H9 (cell line): Measurements from ENCODE around the gene DKK3. TPM values are rescaled to one million over a fixed set of nuclear protein-coding genes. Genes with fewer than 3 reads are reported as not detected.

Experiments
- DNase-seq: peaks from one replicate; pipeline ENCODE4 v3.0.0-alpha.2; 2017
- H2AFZ ChIP-seq: one replicate; pipeline ENCODE4 v1.6.1; 2013; ENCODE audit warnings: mild to moderate bottlenecking, low read length, control low read depth, moderate library complexity
- H2AK5ac ChIP-seq: 2 replicates; pipeline ENCODE4 v1.6.1; 2013; ENCODE audit warnings: low read length, control low read depth, mixed read lengths; ENCODE audit not compliant: insufficient read length
- H2BK120ac ChIP-seq: one replicate; pipeline ENCODE4 v1.6.1; 2013; ENCODE audit warnings: low read depth, mild to moderate bottlenecking, low read length, control low read depth, inconsistent platforms; ENCODE audit not compliant: poor library complexity, severe bottlenecking
- H2BK12ac ChIP-seq: 2 replicates; pipeline ENCODE4 v1.6.1; 2013; ENCODE audit warnings: low read length, control low read depth, mixed read lengths, low read depth; ENCODE audit not compliant: insufficient read length
- H2BK15ac ChIP-seq: 2 replicates; pipeline ENCODE4 v1.6.1; 2013; ENCODE audit warnings: low read depth, low read length, control low read depth
- H2BK20ac ChIP-seq: one replicate; pipeline ENCODE4 v1.6.1; 2013; ENCODE audit warnings: low read depth, mild to moderate bottlenecking, low read length, control low read depth, inconsistent platforms; ENCODE audit not compliant: poor library complexity, severe bottlenecking
- H2BK5ac ChIP-seq: 2 replicates; pipeline ENCODE4 v1.6.1; 2013; ENCODE audit warnings: low read length, control low read depth, mixed read lengths; ENCODE audit not compliant: insufficient read length
- H3K14ac ChIP-seq: 2 replicates; pipeline ENCODE4 v1.6.1; 2013; ENCODE audit warnings: low read length, control low read depth; ENCODE audit not compliant: insufficient read depth
- H3K18ac ChIP-seq: 2 replicates; pipeline ENCODE4 v1.6.1; 2013; ENCODE audit warnings: low read depth, mild to moderate bottlenecking, mixed read lengths, low read length, control low read depth; ENCODE audit not compliant: insufficient read length
- H3K23ac ChIP-seq: 2 replicates; pipeline ENCODE4 v1.6.1; 2013; ENCODE audit warnings: low read length, control low read depth, mixed read lengths, low read depth; ENCODE audit not compliant: insufficient read length
- H3K23me2 ChIP-seq: 2 replicates; pipeline ENCODE4 v1.6.1; 2013; ENCODE audit warnings: low read depth, mild to moderate bottlenecking, mixed read lengths, low read length, control low read depth; ENCODE audit not compliant: insufficient read length, poor library complexity, severe bottlenecking
- H3K27ac ChIP-seq: 2 replicates; pipeline ENCODE4 v1.5.1; 2013; ENCODE audit warnings: low read length, control low read depth, mixed read lengths, low read depth; ENCODE audit not compliant: insufficient read length
- H3K27me3 ChIP-seq: 2 replicates; pipeline ENCODE4 v1.6.1; 2013; ENCODE audit warnings: low read length, control low read depth, inconsistent platforms; ENCODE audit not compliant: insufficient read depth
- H3K4ac ChIP-seq: 2 replicates; pipeline ENCODE4 v1.6.1; 2013; ENCODE audit warnings: low read depth, mild to moderate bottlenecking, control low read depth, inconsistent platforms, low read length, moderate library complexity
- H3K4me1 ChIP-seq: 2 replicates; pipeline ENCODE4 v1.6.1; 2013; ENCODE audit warnings: low read length, control low read depth, inconsistent platforms; ENCODE audit not compliant: insufficient read depth
- H3K4me2 ChIP-seq: 2 replicates; pipeline ENCODE4 v1.6.1; 2013; ENCODE audit warnings: low read length, control low read depth, mixed read lengths; ENCODE audit not compliant: insufficient read length, insufficient read depth
- H3K56ac ChIP-seq: 2 replicates; pipeline ENCODE4 v1.6.1; 2013; ENCODE audit warnings: low read depth, mild to moderate bottlenecking, mixed read lengths, low read length, control low read depth; ENCODE audit not compliant: insufficient read length
- H3K79me1 ChIP-seq: 2 replicates; pipeline ENCODE4 v1.6.1; 2013; ENCODE audit warnings: low read depth, mild to moderate bottlenecking, moderate library complexity, low read length, control low read depth, inconsistent platforms; ENCODE audit not compliant: insufficient read depth, poor library complexity, severe bottlenecking
- H3K79me2 ChIP-seq: 2 replicates; pipeline ENCODE4 v1.6.1; 2013; ENCODE audit warnings: low read length, control low read depth, inconsistent platforms; ENCODE audit not compliant: insufficient read depth
- H3K9ac ChIP-seq: 2 replicates; pipeline ENCODE4 v1.6.1; 2013; ENCODE audit warnings: low read length, control low read depth, mixed read lengths; ENCODE audit not compliant: insufficient read length; ENCODE audit errors: extremely low read depth
- H3K9me3 ChIP-seq: one replicate; pipeline ENCODE4 v1.6.1; 2013; ENCODE audit warnings: low read depth, low read length, inconsistent platforms; ENCODE audit not compliant: control insufficient read depth
- H3T11ph ChIP-seq: one replicate; pipeline ENCODE4 v1.6.1; 2013; ENCODE audit warnings: mild to moderate bottlenecking, low read length, control low read depth, inconsistent platforms
- H4K20me1 ChIP-seq: one replicate; pipeline ENCODE4 v1.6.1; 2013; ENCODE audit not compliant: control insufficient read depth, insufficient read length, insufficient read depth
- H4K5ac ChIP-seq: 2 replicates; pipeline ENCODE4 v1.6.1; 2013; ENCODE audit warnings: low read depth, mild to moderate bottlenecking, mixed read lengths, low read length, control low read depth; ENCODE audit not compliant: insufficient read length
- H4K8ac ChIP-seq: replicated peaks from 2 replicates; pipeline ENCODE4 v1.6.1; 2013; ENCODE audit warnings: low read length, control low read depth, mixed read lengths, low read depth; ENCODE audit not compliant: insufficient read length
- H4K91ac ChIP-seq: 2 replicates; pipeline ENCODE4 v1.6.1; 2013; ENCODE audit warnings: low read depth, mild to moderate bottlenecking, moderate library complexity, mixed read lengths, low read length, control low read depth; ENCODE audit not compliant: insufficient read length
- H3K27ac Mint-ChIP-seq, 3 experiments: 2 replicates in 2 of 3; 3 replicates in 1 of 3; pipeline ENCODE4 v1.8.0; 2020 to 2021; ENCODE audit warnings: mixed read lengths in 3 of 3, mild to moderate bottlenecking in 1 of 3, moderate library complexity in 1 of 3
- H3K27me3 Mint-ChIP-seq: 2 replicates; pipeline ENCODE4 v1.8.0; 2021; ENCODE audit warnings: low read depth, mild to moderate bottlenecking, moderate library complexity, mixed read lengths
- H3K36me3 Mint-ChIP-seq, 3 experiments: 2 replicates in 2 of 3; 3 replicates in 1 of 3; pipeline ENCODE4 v1.8.0; 2020 to 2021; ENCODE audit warnings: low read depth in 3 of 3, mixed read lengths in 3 of 3; ENCODE audit not compliant: insufficient read depth in 1 of 3
- H3K4me1 Mint-ChIP-seq, 2 experiments: 2 replicates each; pipeline ENCODE4 v1.8.0; 2020; ENCODE audit warnings: mixed read lengths in 2 of 2
- H3K4me3 Mint-ChIP-seq, 2 experiments: 2 replicates in 1 of 2; 3 replicates in 1 of 2; pipeline ENCODE4 v1.8.0; 2020 to 2021; ENCODE audit warnings: mild to moderate bottlenecking in 2 of 2, mixed read lengths in 2 of 2, moderate library complexity in 1 of 2
- H3K9me3 Mint-ChIP-seq, 2 experiments: 2 replicates in 1 of 2; 3 replicates in 1 of 2; pipeline ENCODE4 v1.8.0; 2020; ENCODE audit warnings: mild to moderate bottlenecking in 2 of 2, mixed read lengths in 2 of 2, moderate library complexity in 1 of 2
- WGBS: extraction: QIAGEN DNeasy Blood & Tissue Kit; methylation state at CpG from one replicate; pipeline ENCODE4 v1.1.7; 2013; ENCODE audit warnings: missing lambda C conversion rate, low lambda C conversion rate, mixed read lengths; ENCODE audit not compliant: insufficient read length; ENCODE audit errors: extremely low coverage; 5-methylcytosine and 5-hydroxymethylcytosine counted together
- total RNA-seq: library from RNA; stranded (reverse); gene quantifications from 2 replicates; pipeline ENCODE4 v1.2.1, GENCODE V29; 2021
- TF ChIP-seq, protein P1 (sequence below): fragments of 200-600 bp; sonication (generic); conservative IDR thresholded peaks from 3 replicates; pipeline ENCODE4 v1.8.0; 2021; ENCODE audit warnings: antibody characterized with exemption, mild to moderate bottlenecking

DKK3 gene
- total RNA-seq, 1 experiment from 2014 or later = 17.1 TPM

DNA sequence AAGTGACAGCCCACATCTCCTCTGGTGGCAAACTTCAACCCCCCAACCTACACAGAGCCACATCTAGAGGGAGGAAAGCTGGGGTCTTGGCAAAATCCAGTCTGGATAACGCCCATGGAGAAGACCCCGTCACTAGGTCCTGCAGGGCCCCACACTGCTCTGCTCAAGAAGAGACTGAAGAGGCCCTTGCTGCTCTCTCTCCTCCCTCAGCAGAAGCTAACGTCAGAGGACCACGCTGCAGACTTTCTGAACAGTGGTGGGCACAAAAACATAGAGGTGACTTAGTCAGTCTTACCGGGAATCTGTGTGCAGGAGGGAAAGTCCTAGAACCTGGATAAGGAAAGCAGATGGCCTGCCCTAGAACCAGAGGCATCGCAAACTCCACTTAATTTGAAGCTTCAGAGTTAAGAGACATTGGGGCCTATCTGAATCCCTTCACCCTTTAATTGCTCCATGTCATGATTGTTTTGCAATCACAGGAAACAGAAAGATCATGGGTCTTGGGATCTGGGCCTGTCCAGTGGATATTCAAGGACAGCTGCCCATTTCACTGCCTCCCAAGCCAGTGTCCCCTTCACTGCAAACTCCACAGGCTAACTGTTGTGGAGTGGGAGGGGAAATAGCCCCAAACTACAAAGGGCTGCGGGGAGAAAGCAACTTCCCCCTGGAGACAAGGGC lies 1.7 kb downstream of the DKK3 start:
- no peak overlapping the region for H2AK5ac ChIP-seq
- H3K14ac ChIP-seq = no peak overlapping the region
- no peak overlapping the region for H2BK12ac ChIP-seq
- no peak for DNase-seq
- no peak overlapping the region for H2BK20ac ChIP-seq
- H2BK5ac ChIP-seq = no peak overlapping the region
- H3K56ac ChIP-seq = no peak overlapping the region
- no peak overlapping the region for H3K23ac ChIP-seq
- no peaks in the 10 kb centered on the region; the same call in 1 of the 2 replicates for H3K27me3 ChIP-seq
- no peak overlapping the region for H4K8ac ChIP-seq
- no peak overlapping the region for H3T11ph ChIP-seq
- Mint-ChIP-seq H3K36me3 (peaks cover under 1 to 16% (median 2%) of the 10 kb centered on the region in 3 experiments; a peak in 6 of 7 replicates), H3K27ac (no peak overlapping the region), H3K4me3 (no peak overlapping the region), H3K9me3 (no peaks in the 10 kb centered on the region), H3K27me3 (peaks cover 36% of the 10 kb centered on the region), H3K4me1 (peaks cover 15 to 20% of the 10 kb centered on the region in 2 experiments)
- TF ChIP-seq, protein P1, sequence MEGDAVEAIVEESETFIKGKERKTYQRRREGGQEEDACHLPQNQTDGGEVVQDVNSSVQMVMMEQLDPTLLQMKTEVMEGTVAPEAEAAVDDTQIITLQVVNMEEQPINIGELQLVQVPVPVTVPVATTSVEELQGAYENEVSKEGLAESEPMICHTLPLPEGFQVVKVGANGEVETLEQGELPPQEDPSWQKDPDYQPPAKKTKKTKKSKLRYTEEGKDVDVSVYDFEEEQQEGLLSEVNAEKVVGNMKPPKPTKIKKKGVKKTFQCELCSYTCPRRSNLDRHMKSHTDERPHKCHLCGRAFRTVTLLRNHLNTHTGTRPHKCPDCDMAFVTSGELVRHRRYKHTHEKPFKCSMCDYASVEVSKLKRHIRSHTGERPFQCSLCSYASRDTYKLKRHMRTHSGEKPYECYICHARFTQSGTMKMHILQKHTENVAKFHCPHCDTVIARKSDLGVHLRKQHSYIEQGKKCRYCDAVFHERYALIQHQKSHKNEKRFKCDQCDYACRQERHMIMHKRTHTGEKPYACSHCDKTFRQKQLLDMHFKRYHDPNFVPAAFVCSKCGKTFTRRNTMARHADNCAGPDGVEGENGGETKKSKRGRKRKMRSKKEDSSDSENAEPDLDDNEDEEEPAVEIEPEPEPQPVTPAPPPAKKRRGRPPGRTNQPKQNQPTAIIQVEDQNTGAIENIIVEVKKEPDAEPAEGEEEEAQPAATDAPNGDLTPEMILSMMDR = no peak
- no peak overlapping the region for H2BK120ac ChIP-seq
- H3K79me2 ChIP-seq = no peaks in the 10 kb centered on the region
- H4K5ac ChIP-seq = no peak overlapping the region
- H3K4ac ChIP-seq = no peak overlapping the region
- no peak overlapping the region for H4K91ac ChIP-seq
- no peaks in the 10 kb centered on the region for H4K20me1 ChIP-seq
- peaks cover 11% of the 10 kb centered on the region for H3K23me2 ChIP-seq
- no CpG with 5 or more reads among the region's 7 CpGs for WGBS
- no peaks in the 10 kb centered on the region for H3K79me1 ChIP-seq
- H3K27ac ChIP-seq = no peak overlapping the region
- no peak overlapping the region for H2BK15ac ChIP-seq
- H3K4me1 ChIP-seq = no peaks in the 10 kb centered on the region; the same call in 1 of the 2 replicates
- H2AFZ ChIP-seq = no peak overlapping the region
- H3K4me2 ChIP-seq = no peak overlapping the region
- H3K18ac ChIP-seq = no peak overlapping the region
- no peak overlapping the region for H3K9ac ChIP-seq
- H3K9me3 ChIP-seq = no peaks in the 10 kb centered on the region
